ENCODE measurements around the gene CAMSAP3. TPM values are rescaled to one million over a fixed set of nuclear protein-coding genes. Genes with fewer than 3 reads are reported as not detected.
A peak's percentile ranks its signal among the peaks of the same experiment; 100 is the strongest.

CAMSAP3 gene
- total RNA-seq, 1 donor from 2014 or later = 25.6 TPM

DNA sequence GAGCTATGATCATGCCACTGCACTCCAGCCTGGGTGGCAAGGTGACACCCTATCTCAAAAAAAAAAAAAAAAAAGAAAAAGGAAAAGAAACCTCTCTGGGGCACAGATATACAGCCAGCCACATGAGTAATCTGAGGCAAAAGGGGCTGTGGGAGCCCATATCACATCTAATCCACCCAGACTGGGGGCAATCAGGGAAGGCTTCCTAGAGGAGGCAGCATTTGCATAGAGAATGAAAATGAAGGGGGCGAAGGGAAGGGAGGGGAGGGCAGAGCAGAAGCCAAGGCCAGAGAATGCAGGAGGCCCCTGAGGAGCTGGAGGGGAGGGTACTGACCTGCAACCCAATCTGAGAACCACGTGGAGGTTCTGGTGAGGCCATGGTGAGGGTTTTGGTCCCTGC lies 54.5 kb downstream of the CAMSAP3 start:
- H3K9me3 ChIP-seq = no peaks in the 10 kb centered on the region
- peaks cover 17% of the 10 kb centered on the region for H3K36me3 ChIP-seq
- no peaks in the 10 kb centered on the region for H3K27me3 ChIP-seq (ENCODE audit: low read depth)
- no peak for DNase-seq
- no peak for ATAC-seq
- H3K27ac ChIP-seq = no peak overlapping the region
- peaks cover 21% of the 10 kb centered on the region for H3K4me1 ChIP-seq
- no peak for TF ChIP-seq CTCF (IDR thresholded peaks at IDR 0.05)
- intact Hi-C loops (cut with DNase I) = no loop called here
- no peak overlapping the region for H3K4me3 ChIP-seq

DNA sequence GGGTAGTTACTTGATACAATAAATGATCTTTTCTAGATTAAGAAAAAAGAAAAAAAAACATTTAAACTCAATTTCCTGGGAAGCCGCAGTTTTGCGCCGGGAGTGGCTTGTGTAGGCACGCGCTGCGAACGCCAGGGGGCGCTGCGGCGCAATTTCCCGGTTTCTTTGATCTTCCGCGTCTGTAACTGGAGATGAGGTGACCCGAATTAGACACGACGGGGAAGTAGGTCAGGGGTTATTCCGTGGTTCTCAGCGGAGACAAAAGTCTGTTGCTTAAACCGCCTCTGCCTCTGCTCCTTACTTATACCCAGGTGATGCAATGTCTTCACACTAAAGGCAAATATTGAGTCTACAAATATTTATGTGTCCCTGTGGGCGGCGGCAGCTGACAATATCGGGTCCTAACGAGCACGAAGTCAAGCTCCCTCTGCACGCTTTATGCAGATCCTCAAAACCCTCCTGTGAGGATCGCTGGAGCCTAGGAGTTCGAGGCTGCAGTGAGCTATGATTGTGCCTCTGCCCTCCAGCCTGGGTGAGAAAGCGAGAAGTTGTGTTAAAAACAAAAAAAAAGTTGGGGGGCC lies 56.5 kb downstream of the CAMSAP3 start:
- H3K4me1 ChIP-seq = peaks cover 21% of the 10 kb centered on the region
- ATAC-seq (peak; percentile 88 to 89), DNase-seq (peak; percentile 91)
- H3K36me3 ChIP-seq = peaks cover 5% of the 10 kb centered on the region
- H3K9me3 ChIP-seq = no peaks in the 10 kb centered on the region
- H3K27me3 ChIP-seq (ENCODE audit: low read depth) = no peaks in the 10 kb centered on the region
- intact Hi-C loops (cut with DNase I) = no loop called here
- peak overlapping the region; percentile 31 for H3K4me3 ChIP-seq
- peak; percentile 98 for TF ChIP-seq CTCF (IDR thresholded peaks at IDR 0.05)
- H3K27ac ChIP-seq = peak overlapping the region; percentile 60

- Histone ChIP-seq H3K9me3 (no peaks in the 10 kb centered on the region), H3K27me3 (ENCODE audit: low read depth) (no peaks in the 10 kb centered on the region), H3K4me1 (peaks cover 28% of the 10 kb centered on the region), H3K36me3 (no peaks in the 10 kb centered on the region), H3K4me3 (no peak overlapping the region), H3K27ac (peak overlapping the region; percentile 74)
- intact Hi-C loops (cut with DNase I) = no loop called here
- no peak for ATAC-seq
- DNase-seq = no peak
- TF ChIP-seq CTCF (IDR thresholded peaks at IDR 0.05) = no peak
Observed at GRCh38 chr19:7654401-7654800, 58.7 kb downstream of the CAMSAP3 start.

- no peaks in the 10 kb centered on the region for H3K27me3 ChIP-seq (ENCODE audit: low read depth)
- H3K36me3 ChIP-seq = no peaks in the 10 kb centered on the region
- intact Hi-C loops (cut with DNase I) = no loop called here
- no peak overlapping the region for H3K4me3 ChIP-seq
- no peak for DNase-seq
- peak; percentile 12 to 43 for ATAC-seq
- H3K27ac ChIP-seq = peak overlapping the region; percentile 74
- H3K9me3 ChIP-seq = no peaks in the 10 kb centered on the region
- no peak for TF ChIP-seq CTCF (IDR thresholded peaks at IDR 0.05)
- peaks cover 28% of the 10 kb centered on the region for H3K4me1 ChIP-seq
Observed at GRCh38 chr19:7655581-7655980, 59.9 kb downstream of the CAMSAP3 start.

GRCh38 chr19:7657131-7657751 lies 61.6 kb downstream of the CAMSAP3 start:
- ATAC-seq = peak; percentile 85 to 88

More at GRCh38 chr19:7657131-7657751, 61.6 kb downstream of the CAMSAP3 start:
- Histone ChIP-seq H3K4me3 (no peak overlapping the region), H3K27me3 (ENCODE audit: low read depth) (no peaks in the 10 kb centered on the region), H3K9me3 (no peaks in the 10 kb centered on the region), H3K27ac (peak overlapping the region; percentile 74), H3K4me1 (peaks cover 26% of the 10 kb centered on the region), H3K36me3 (no peaks in the 10 kb centered on the region)
- intact Hi-C loops (cut with DNase I) = no loop called here
- peak; percentile 83 for DNase-seq
- TF ChIP-seq CTCF (IDR thresholded peaks at IDR 0.05) = no peak
